Mononuclear cell (primary cell): ENCODE data around the gene TNFAIP3. TPM values are rescaled to one million over a fixed set of nuclear protein-coding genes. Genes with fewer than 3 reads are reported as not detected.

Source experiments
- H3K27me3 ChIP-seq: 2 replicates; pipeline ENCODE4 v1.6.0; 2011; ENCODE audit warnings: low read length, control low read depth; ENCODE audit not compliant: insufficient read depth
- H3K4me1 ChIP-seq: 2 replicates; pipeline ENCODE4 v1.5.1; 2011; ENCODE audit warnings: mild to moderate bottlenecking, low read length, control low read depth; ENCODE audit not compliant: insufficient read depth
- H3K4me3 ChIP-seq: 2 replicates; pipeline ENCODE4 v1.5.1; 2011; ENCODE audit warnings: mild to moderate bottlenecking, low read length, moderate library complexity
- H3K9me3 ChIP-seq: 2 replicates; pipeline ENCODE4 v1.5.1; 2011; ENCODE audit warnings: low read depth, mild to moderate bottlenecking, control low read depth, low read length
- total RNA-seq: library from RNA; depleted of rRNA; stranded (reverse); fragments of >200 nt; gene quantifications from one replicate; pipeline ENCODE4 v1.2.3, GENCODE V29; 2012

The TNFAIP3 gene
- total RNA-seq, 1 donor = 1,382 TPM

GRCh38 chr6:137850816-137851602 lies 16.1 kb upstream of the TNFAIP3 start:
- Histone ChIP-seq H3K4me3 (no peak overlapping the region), H3K4me1 (peaks cover 31% of the 10 kb centered on the region), H3K9me3 (no peaks in the 10 kb centered on the region)

GRCh38 chr6:137851669-137852068 lies 15.4 kb upstream of the TNFAIP3 start:
- peaks cover 24% of the 10 kb centered on the region for H3K4me1 ChIP-seq
- H3K9me3 ChIP-seq = no peaks in the 10 kb centered on the region
- no peaks in the 10 kb centered on the region for H3K27me3 ChIP-seq
- no peak overlapping the region for H3K4me3 ChIP-seq

More at GRCh38 chr6:137850816-137851602, 16.1 kb upstream of the TNFAIP3 start:
- H3K27me3 ChIP-seq = no peaks in the 10 kb centered on the region

GRCh38 chr6:137852346-137852745 lies 14.7 kb upstream of the TNFAIP3 start:
- H3K4me1 ChIP-seq = peaks cover 17% of the 10 kb centered on the region
- no peaks in the 10 kb centered on the region for H3K27me3 ChIP-seq
- no peak overlapping the region for H3K4me3 ChIP-seq
- H3K9me3 ChIP-seq = no peaks in the 10 kb centered on the region

DNA sequence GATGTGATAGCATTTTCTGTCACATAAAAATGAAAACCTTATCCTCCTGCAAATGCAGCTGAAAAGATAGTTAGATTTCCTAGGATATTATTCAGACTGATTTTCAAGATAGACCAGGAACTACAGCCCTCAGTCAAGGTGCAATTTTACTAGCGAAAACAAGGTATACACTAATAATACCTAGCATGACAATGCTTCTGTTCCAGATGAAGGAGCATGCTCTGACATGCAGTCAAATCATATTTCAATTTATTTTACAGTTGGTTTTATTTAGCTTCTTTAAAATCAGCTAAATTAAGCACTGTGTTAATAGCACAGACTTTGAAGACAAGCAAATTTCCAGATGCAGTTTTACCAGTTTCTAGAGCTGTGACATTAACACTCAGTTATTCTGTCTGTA lies 14.2 kb upstream of the TNFAIP3 start:
- Histone ChIP-seq H3K4me3 (no peak overlapping the region), H3K4me1 (peaks cover 13% of the 10 kb centered on the region), H3K9me3 (no peaks in the 10 kb centered on the region), H3K27me3 (no peaks in the 10 kb centered on the region)

DNA sequence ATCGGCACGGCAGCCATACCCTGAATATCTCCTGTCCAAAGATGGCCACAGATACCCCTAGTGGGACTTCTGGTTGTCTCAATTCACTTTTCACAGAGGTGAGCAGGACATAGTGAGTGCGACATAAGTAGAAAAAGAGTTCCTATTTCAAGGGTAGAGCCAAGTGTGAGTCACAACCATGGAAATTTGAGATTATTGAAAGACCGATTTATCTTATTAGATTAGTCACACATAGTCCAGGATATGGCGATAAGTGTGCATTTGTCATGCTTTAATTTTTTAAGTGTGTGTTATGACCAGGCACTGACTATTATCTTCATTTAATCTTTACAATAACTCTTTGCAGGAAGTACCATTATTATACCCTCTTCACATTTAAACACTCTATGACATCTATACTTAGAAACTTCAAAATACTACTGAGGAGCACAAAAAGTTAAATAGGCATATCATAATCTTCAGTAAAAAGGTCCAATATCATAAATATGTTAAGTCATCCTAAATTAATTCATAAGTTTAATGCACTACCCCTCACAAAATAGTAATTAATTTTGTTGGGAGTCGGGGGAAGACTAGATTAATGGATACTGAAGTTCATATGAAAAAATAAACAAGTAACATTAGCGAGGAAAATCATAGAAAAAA lies 13.4 kb upstream of the TNFAIP3 start:
- Histone ChIP-seq H3K4me1 (peaks cover 4% of the 10 kb centered on the region), H3K9me3 (no peaks in the 10 kb centered on the region), H3K4me3 (no peak overlapping the region), H3K27me3 (no peaks in the 10 kb centered on the region)

DNA sequence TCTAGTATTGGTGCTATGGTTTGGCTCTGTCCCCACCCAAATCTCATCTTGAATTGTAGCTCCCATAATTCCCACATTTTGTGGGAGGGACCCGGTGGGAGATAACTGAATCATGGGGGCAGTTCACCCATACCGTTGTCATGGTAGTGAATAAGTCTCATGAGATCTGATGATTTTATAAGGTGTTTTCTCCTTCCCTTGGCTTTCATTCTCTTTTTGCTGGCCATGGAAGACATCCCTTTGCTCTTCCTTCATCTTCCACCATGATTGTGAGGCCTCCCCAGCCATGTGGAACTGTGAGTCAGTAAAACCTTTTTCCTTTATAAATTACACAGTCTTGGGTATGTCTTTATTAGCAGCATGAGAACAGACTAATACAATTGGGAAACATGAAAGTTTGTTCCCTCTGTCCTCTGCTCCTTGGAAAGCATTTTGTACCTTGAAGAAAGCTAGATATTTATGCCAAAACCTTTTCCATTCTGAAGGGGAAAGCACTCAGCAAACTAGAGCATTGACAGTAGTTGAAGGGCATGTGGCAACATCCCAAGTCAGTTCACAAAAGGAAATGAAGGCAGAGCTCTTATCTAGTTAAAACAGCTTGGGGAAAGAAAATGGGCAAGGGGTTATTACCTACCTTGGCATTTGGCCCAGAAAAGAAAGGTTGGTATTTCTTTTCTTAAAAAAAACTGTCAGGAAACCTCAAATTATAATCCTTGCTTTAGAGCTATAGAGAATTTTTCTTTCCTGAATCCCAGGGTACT lies 10.7 kb upstream of the TNFAIP3 start:
- no peaks in the 10 kb centered on the region for H3K4me1 ChIP-seq
- H3K27me3 ChIP-seq = no peaks in the 10 kb centered on the region
- H3K9me3 ChIP-seq = no peaks in the 10 kb centered on the region
- H3K4me3 ChIP-seq = no peak overlapping the region

GRCh38 chr6:137859025-137859424 lies 8.0 kb upstream of the TNFAIP3 start:
- H3K4me3 ChIP-seq = no peak overlapping the region
- no peaks in the 10 kb centered on the region for H3K9me3 ChIP-seq
- H3K27me3 ChIP-seq = no peaks in the 10 kb centered on the region
- H3K4me1 ChIP-seq = no peaks in the 10 kb centered on the region

- H3K4me1 ChIP-seq = peaks cover 3% of the 10 kb centered on the region
- no peak overlapping the region for H3K4me3 ChIP-seq
- H3K27me3 ChIP-seq = no peaks in the 10 kb centered on the region
- H3K9me3 ChIP-seq = no peaks in the 10 kb centered on the region
These were observed 6.6 kb upstream of the TNFAIP3 start for GRCh38 chr6:137860394-137861005.

DNA sequence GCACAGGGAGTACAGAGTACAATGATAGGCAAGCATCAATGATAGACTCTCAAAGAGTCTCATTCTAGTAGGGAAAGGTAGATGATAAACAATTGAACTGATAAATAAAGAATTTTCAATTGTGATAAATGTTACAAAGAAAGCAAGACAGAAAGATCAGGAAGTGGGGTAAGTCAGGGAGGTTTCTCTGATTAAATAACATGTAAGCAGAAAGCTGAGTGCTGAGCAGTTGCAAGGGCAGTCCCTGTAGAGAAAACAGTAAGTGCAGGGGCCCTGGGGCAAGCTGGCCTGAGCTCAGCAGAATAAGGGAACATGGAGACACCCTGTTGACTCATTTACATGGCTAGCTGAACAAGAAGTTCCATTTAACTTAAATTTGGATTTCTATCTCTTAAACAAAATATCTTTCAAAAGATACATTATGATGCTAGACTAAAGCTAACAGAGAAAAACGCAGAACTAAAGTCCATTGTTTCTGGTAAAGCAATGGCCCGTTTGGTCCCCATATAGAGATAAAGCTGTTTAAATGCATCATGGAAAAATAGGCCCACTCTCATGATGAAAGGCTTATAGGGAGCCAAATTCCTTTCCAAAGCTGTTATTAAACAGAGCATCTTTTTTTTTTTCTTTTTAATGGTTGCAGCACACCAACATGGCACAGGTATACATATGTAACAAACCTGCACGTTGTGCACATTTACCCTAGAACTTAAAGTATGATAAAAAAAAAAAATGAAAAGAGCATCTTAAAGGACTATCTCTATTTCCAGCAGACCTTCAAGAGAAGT lies 5.3 kb upstream of the TNFAIP3 start:
- H3K9me3 ChIP-seq = no peaks in the 10 kb centered on the region
- H3K27me3 ChIP-seq = no peaks in the 10 kb centered on the region
- no peak overlapping the region for H3K4me3 ChIP-seq
- H3K4me1 ChIP-seq = peaks cover 14% of the 10 kb centered on the region

DNA sequence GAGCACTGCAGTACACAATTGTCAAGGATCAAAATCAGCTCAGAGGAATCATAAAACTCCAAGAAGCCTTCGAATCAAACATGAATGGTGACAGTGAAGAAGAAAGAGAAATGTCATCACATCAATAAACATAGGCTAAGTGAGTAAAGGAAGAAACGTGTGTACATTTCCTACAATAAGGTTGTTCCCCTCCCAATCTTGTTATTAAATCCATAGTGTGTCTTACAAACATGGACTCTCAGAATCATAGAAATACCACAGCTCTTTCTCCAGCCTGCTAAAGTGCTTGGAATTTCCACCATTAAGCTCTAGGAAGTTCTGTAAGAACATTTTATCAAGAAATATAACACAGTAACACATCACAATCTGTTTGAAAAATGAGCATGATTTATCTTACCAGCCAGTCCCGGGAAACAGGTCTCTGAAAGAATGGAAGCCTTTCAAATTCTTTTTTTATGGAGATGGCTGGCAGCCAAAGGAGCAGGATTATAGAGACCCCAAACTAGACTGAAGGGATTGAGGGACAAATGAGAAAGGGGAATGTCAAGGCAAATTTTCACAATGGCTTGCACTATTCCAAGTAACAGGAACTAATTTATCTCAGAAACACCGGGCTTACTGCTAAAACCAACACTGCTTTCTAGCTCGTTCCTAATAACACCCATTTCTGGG lies 4.5 kb upstream of the TNFAIP3 start:
- Histone ChIP-seq H3K9me3 (no peaks in the 10 kb centered on the region), H3K27me3 (no peaks in the 10 kb centered on the region), H3K4me1 (peaks cover 14% of the 10 kb centered on the region), H3K4me3 (no peak overlapping the region)

GRCh38 chr6:137863091-137863797 lies 3.8 kb upstream of the TNFAIP3 start:
- H3K27me3 ChIP-seq = no peaks in the 10 kb centered on the region
- peaks cover 14% of the 10 kb centered on the region for H3K4me1 ChIP-seq
- no peaks in the 10 kb centered on the region for H3K9me3 ChIP-seq
- H3K4me3 ChIP-seq = no peak overlapping the region

GRCh38 chr6:137864812-137865508 lies 2.1 kb upstream of the TNFAIP3 start:
- no peak overlapping the region for H3K4me3 ChIP-seq
- peaks cover 31% of the 10 kb centered on the region for H3K4me1 ChIP-seq
- H3K9me3 ChIP-seq = no peaks in the 10 kb centered on the region
- H3K27me3 ChIP-seq = no peaks in the 10 kb centered on the region
